ENCODE data around the gene RFNG. TPM values are rescaled to one million over a fixed set of nuclear protein-coding genes. Genes with fewer than 3 reads are reported as not detected.

Gene RFNG
- total RNA-seq, 1 donor from 2014 or later, result 72.3 TPM

DNA sequence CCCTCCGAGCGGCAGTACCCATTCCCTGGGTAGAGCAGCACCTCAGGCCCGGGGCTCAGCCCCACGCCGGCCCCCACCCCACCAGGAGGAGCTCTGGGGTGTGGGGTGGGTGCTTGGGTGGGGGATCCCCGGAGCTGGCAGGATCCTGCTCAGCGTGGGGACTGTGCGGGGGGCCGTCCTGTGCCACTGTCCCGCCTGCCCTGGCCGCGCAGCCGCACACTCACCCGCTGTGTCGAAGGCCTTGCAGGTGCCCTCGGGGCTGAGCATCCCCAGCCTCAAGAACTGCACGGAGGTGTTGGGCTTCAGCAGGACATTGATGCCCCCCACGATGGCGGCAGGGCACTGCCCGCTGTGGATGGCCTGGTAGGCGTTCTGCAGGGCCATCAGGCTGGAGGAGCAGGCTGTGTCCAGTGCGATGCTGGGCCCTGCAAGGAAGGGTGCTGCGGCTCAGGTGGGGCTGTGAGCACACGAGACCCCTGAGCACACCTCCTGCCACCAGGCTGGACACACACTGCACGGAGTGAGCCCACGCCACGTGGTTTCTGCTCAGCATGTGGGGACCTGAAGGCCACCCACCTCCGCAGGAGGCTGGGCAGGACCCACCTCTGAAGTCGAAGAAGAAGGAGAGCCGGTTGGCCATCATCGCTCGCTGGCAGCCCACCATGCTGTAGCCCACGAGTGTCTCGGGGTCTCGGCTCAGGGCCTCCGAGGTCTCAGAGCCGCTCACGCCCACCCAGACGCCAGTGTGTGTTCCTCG lies 41.6 kb upstream of the RFNG start:
- no peak overlapping the region for H3K4me3 ChIP-seq (ENCODE audit: low read depth, low read length)
- peaks cover 9% of the 10 kb centered on the region for H3K36me3 ChIP-seq (ENCODE audit: control insufficient read depth, insufficient read depth, low read length)
- TF ChIP-seq, protein P1, sequence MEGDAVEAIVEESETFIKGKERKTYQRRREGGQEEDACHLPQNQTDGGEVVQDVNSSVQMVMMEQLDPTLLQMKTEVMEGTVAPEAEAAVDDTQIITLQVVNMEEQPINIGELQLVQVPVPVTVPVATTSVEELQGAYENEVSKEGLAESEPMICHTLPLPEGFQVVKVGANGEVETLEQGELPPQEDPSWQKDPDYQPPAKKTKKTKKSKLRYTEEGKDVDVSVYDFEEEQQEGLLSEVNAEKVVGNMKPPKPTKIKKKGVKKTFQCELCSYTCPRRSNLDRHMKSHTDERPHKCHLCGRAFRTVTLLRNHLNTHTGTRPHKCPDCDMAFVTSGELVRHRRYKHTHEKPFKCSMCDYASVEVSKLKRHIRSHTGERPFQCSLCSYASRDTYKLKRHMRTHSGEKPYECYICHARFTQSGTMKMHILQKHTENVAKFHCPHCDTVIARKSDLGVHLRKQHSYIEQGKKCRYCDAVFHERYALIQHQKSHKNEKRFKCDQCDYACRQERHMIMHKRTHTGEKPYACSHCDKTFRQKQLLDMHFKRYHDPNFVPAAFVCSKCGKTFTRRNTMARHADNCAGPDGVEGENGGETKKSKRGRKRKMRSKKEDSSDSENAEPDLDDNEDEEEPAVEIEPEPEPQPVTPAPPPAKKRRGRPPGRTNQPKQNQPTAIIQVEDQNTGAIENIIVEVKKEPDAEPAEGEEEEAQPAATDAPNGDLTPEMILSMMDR (IDR thresholded peaks at IDR 0.05; ENCODE audit: insufficient read depth, low read length, poor library complexity, severe bottlenecking), result no peak
- H3K27me3 ChIP-seq (ENCODE audit: control insufficient read depth, insufficient read depth, low read length), result no peaks in the 10 kb centered on the region
- DNase-seq (ENCODE audit: low read depth), result no peak

DNA sequence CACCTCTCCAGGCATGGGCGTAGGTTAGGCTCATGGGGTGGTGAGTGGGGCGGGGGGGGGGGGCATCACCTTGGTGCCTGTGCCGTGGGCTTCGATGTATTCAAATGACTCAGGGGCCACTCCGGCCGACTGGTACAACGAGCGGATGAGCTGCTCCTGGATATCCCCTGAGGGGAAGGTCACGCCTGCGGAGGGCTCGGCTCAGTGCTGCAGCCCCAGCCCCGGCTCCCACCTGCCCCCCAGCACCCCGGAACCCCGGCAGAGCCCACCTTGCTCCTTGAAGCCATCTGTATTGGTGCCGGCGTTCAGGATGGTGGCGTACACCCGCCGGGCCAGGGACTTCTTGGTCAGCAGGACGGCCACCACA lies 41.0 kb upstream of the RFNG start:
- DNase-seq (ENCODE audit: low read depth), result no peak
- TF ChIP-seq, protein P1 (IDR thresholded peaks at IDR 0.05; ENCODE audit: insufficient read depth, low read length, poor library complexity, severe bottlenecking), result no peak

DNA sequence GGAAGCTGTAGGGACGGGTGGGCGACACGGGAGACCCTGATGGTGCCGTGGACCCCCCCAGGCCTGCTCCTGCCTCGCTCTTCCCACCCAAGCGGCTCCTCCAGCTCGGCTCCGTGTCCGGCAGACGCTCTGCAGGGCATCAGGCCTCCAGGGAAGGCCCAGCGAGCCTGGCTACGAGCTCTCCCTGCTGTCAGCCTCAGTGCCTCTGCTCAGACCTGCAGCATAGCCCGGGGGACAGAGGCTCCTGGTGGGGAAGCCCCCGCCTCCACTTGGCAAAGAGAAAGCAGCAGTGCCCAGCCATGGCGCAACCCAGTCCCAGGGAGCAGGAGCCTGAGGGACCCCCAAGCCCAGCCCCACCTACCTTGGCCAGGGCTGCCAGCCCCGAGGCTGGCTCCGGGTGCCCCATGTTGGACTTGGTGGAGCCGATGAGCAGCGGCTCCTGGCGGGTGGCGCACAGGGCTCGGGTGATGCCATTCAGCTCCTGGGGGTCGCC lies 40.5 kb upstream of the RFNG start:
- DNase-seq (ENCODE audit: low read depth), result no peak

More for the DNA sequence above, 41.0 kb upstream of the RFNG start:
- Histone ChIP-seq H3K36me3 (ENCODE audit: control insufficient read depth, insufficient read depth, low read length) (peaks cover 9% of the 10 kb centered on the region), H3K27me3 (ENCODE audit: control insufficient read depth, insufficient read depth, low read length) (no peaks in the 10 kb centered on the region), H3K4me3 (ENCODE audit: low read depth, low read length) (no peak overlapping the region)

DNA sequence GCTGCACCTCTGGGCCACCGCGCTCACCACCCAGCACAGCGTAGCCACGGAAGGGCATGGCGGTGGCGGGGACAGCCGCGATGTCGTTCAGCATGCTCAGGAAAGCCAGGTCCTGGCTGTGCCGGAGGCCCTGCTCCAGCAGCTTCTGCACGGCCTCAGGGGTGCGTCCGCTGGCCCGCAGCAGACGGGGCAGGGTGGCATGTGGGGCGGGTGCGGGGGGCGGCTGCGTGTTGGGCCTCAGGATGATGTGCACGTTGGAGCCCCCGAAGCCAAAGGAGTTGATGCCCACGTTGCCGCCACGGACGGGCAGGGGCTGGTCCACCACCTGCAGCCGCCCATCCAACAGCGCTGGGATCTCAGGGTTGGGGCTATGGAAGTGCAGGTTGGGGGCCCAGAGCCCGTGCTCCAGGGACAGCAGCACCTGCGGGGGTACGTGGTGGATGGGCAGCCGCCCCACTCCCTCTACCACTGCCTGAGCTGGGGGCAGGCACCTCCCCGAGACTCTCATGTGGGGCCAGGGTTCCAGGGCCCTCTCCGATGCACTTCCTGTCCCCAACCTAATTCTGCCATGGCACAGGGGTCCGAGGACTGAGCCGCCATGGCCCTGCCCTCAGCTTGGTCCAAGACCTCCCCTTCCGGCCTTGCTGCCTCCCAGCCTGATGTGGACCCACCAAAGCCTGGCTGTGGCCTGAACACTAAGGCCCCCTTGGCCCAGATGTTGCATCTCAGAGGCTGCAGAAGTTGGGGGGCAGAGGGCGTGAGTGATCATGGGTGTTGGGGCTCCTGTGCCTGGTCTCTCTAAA lies 39.9 kb upstream of the RFNG start:
- TF ChIP-seq, protein P1 (IDR thresholded peaks at IDR 0.05; ENCODE audit: insufficient read depth, low read length, poor library complexity, severe bottlenecking), result no peak
- Histone ChIP-seq H3K4me3 (ENCODE audit: low read depth, low read length) (no peak overlapping the region), H3K36me3 (ENCODE audit: control insufficient read depth, insufficient read depth, low read length) (peaks cover 7% of the 10 kb centered on the region), H3K27me3 (ENCODE audit: control insufficient read depth, insufficient read depth, low read length) (no peaks in the 10 kb centered on the region)
- DNase-seq (ENCODE audit: low read depth), result no peak

More for the DNA sequence above, 40.5 kb upstream of the RFNG start:
- no peak overlapping the region for H3K4me3 ChIP-seq (ENCODE audit: low read depth, low read length)
- TF ChIP-seq, protein P1 (IDR thresholded peaks at IDR 0.05; ENCODE audit: insufficient read depth, low read length, poor library complexity, severe bottlenecking), result no peak
- no peaks in the 10 kb centered on the region for H3K27me3 ChIP-seq (ENCODE audit: control insufficient read depth, insufficient read depth, low read length)
- H3K36me3 ChIP-seq (ENCODE audit: control insufficient read depth, insufficient read depth, low read length), result peaks cover 7% of the 10 kb centered on the region

DNA sequence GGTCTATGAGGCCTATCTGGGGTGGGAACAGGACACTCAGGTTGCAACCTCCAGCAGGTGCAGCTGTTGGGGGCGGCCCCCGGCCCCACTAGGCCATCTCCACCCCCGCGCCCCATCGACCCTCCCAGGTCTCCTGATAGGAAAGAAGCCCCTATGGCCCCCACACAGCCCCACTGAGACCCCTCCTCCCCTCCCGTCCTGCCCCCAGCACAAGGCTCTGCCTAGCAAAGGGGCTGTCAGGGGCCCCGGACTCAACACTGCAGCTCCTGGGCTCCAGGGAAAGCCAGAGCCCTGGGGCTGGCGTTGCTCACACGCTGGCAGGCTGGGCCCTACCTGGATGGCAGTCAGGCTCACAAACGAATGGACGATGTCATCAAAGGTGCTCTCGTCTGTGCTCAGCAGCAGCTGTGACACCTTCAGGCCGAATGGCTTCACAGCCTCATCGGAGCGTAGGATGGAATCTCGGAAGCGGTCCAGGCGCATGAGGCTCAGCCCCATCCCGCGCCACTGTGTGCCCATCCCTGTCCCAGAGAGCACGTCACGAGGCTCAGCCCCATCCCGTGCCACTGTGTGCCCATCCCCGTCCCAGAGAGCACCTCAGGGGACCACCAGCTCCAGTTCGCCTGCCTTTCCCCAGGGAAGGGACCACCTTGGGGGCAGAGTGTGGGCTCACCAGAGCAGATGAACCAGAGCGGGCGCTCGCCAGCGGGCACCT lies 39.1 kb upstream of the RFNG start:
- no peak for DNase-seq (ENCODE audit: low read depth)
- TF ChIP-seq, protein P1 (IDR thresholded peaks at IDR 0.05; ENCODE audit: insufficient read depth, low read length, poor library complexity, severe bottlenecking), result no peak
- peaks cover 6% of the 10 kb centered on the region for H3K36me3 ChIP-seq (ENCODE audit: control insufficient read depth, insufficient read depth, low read length)
- no peak overlapping the region for H3K4me3 ChIP-seq (ENCODE audit: low read depth, low read length)
- H3K27me3 ChIP-seq (ENCODE audit: control insufficient read depth, insufficient read depth, low read length), result no peaks in the 10 kb centered on the region
